ENCODE data around the gene BCL11B. TPM values are rescaled to one million over a fixed set of nuclear protein-coding genes. Genes with fewer than 3 reads are reported as not detected.

The BCL11B gene
- total and polyA plus RNA-seq, 10 of the 15 experiments (the other 5 are each of a cell fraction or from before 2014, with no cell fraction given), result 0.38 to 5.5 (median 1.3) TPM

DNA sequence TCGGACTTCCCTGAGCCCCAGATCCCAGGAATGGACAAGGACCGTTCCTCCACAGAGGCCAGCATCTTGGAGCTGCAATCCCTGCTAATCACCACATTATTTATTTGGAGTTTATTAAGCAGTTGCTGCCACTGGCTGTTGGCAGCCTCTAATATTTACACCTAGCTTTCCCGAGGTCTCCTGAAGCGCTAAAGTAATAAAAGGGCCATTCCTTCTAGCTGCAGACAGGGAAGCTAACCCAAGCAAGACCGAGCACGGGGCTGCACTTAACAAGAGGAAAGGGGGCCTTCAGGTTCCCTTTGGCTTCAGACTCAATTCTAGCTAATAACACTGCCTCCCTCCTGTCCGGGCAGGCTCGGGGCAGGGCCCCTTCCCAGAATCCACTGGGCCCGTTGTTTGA is 63.7 kb downstream of the BCL11B start:
- no peak for DNase-seq (ENCODE audit: low read depth, low spot score)
- FAIRE-seq, result no peak
- POLR2A ChIA-PET, result interaction anchor here (0.6 kb wide), 1 partner anchor 29 kb away, joined by 4 read pairs; no protein-coding TSS in a partner anchor
- Histone ChIP-seq H3K9ac (ENCODE audit: control insufficient read depth, insufficient read depth, low read length) (no peak overlapping the region), H3K36me3 (ENCODE audit: control insufficient read depth in 2 of 2, insufficient read depth in 2 of 2, low read length in 1 of 2) (no peaks in the 10 kb centered on the region), H3K4me1 (ENCODE audit: control insufficient read depth, insufficient read depth, low read length) (no peaks in the 10 kb centered on the region), H3K27me3 (replicated peaks in 1 of 2; ENCODE audit: control insufficient read depth in 2 of 2, insufficient read depth in 2 of 2, low read length in 1 of 2) (no peaks in the 10 kb centered on the region), H3K4me2 (ENCODE audit: control insufficient read depth, insufficient read depth) (no peak overlapping the region), H4K20me1 (ENCODE audit: control insufficient read depth, insufficient read depth) (no peaks in the 10 kb centered on the region), H2AFZ (ENCODE audit: control insufficient read depth, low read depth, low read length) (no peak overlapping the region), H3K4me3 (no peak overlapping the region), H3K9me3 (replicated peaks; ENCODE audit: control insufficient read depth, insufficient read depth, low read length) (no peaks in the 10 kb centered on the region), H3K27ac (ENCODE audit: control insufficient read depth, insufficient read depth) (no peak overlapping the region), H3K79me2 (ENCODE audit: control insufficient read depth, insufficient read depth, low read length) (no peaks in the 10 kb centered on the region)
- SMC1A ChIA-PET (ENCODE audit: uncharacterized antibody, unreplicated experiment), result no interaction called here
- WGBS (ENCODE audit: insufficient coverage, insufficient replicate concordance, low lambda C conversion rate, missing lambda C conversion rate), result 13% methylated on average over 9 of the region's 9 CpGs
- intact Hi-C loops (cut with micrococcal nuclease; ENCODE audit: unreplicated experiment) (no loop called here), in situ Hi-C loops (cut with MboI) (no loop called here)
- TF ChIP-seq HDAC2 (IDR thresholded peaks at IDR 0.05), result no peak
- no peak for TF ChIP-seq POLR2A (IDR thresholded peaks at IDR 0.05; ENCODE audit: low read depth, low read length)
- no peak for TF ChIP-seq IRF5 (IDR thresholded peaks at IDR 0.05; ENCODE audit: borderline replicate concordance)
- no peak for TF ChIP-seq USF1 (IDR thresholded peaks at IDR 0.05; ENCODE audit: borderline replicate concordance, extremely low read length, insufficient read depth, low read depth, low read length)
- no peak for TF ChIP-seq RCOR1 (conservative IDR thresholded peaks at IDR 0.05; ENCODE audit: low read depth, low read length)
- TF ChIP-seq SMAD5 (IDR thresholded peaks at IDR 0.05; ENCODE audit: low read depth), result no peak
- TF ChIP-seq CHD4 (IDR thresholded peaks at IDR 0.05), result no peak
- no peak for TF ChIP-seq ZSCAN29 (IDR thresholded peaks at IDR 0.05)
- TF ChIP-seq IKZF2 (IDR thresholded peaks at IDR 0.05), result no peak
- no peak for TF ChIP-seq LARP7 (IDR thresholded peaks at IDR 0.05)
- TF ChIP-seq MEF2A (IDR thresholded peaks at IDR 0.05; ENCODE audit: insufficient read depth, low read depth, low read length), result no peak
- TF ChIP-seq MXI1 (IDR thresholded peaks at IDR 0.05; ENCODE audit: low read depth, low read length), result no peak
- no peak for TF ChIP-seq NFIC (IDR thresholded peaks at IDR 0.05; ENCODE audit: low read depth, low read length)
- TF ChIP-seq PAX8 (IDR thresholded peaks at IDR 0.05), result no peak
- BruUV-seq (replicated peaks), result no TSS peak
- RAD21 ChIA-PET (ENCODE audit: unreplicated experiment), result interaction anchor here (1.5 kb wide), 1 partner anchor 57 kb away, joined by 4 read pairs; no protein-coding TSS in a partner anchor
- ATAC-seq, result no peak
- CTCF ChIA-PET, result no interaction called here
